ENCODE measurements around the gene LASP1NB.

Gene LASP1NB

GRCh38 chr17:38925263-38925995 is at the start of gene LASP1NB:
LASP1NB (plus strand) TSS chr17:38925614.
- Mint-ChIP-seq H3K4me3 (no peak within 1 kb of the TSS), H3K9me3 (no peaks in the 10 kb centered on the region), H3K4me1 (peaks cover 30% of the 10 kb centered on the region), H3K27me3 (no peaks in the 10 kb centered on the region), H3K36me3 (peaks cover 15% of the 10 kb centered on the region), H3K27ac (peak within 1 kb of the TSS; percentile 66)
- DNase-seq = peak; percentile 68
- CTCF ChIA-PET = interaction anchor here (0.6 to 3.8 kb wide), 12 partner anchors 8 to 319 kb away, joined by 3 to 13 read pairs (median 4); partner anchors contain the start of gene LASP1

GRCh38 chr17:38877130-38877851 is 48.1 kb upstream of the LASP1NB start:
- CTCF ChIA-PET = interaction anchor here (1.0 to 1.8 kb wide), 2 partner anchors 10 to 287 kb away, joined by 3 to 6 read pairs; no protein-coding TSS in a partner anchor
- Mint-ChIP-seq H3K4me1 (peaks cover 97% of the 10 kb centered on the region), H3K36me3 (peaks cover 49% of the 10 kb centered on the region), H3K27ac (peak overlapping the region; percentile 86), H3K9me3 (no peaks in the 10 kb centered on the region), H3K27me3 (no peaks in the 10 kb centered on the region), H3K4me3 (peak overlapping the region; percentile 44)
- DNase-seq = peak; percentile 72

- Mint-ChIP-seq H3K4me3 (peak overlapping the region; percentile 62), H3K36me3 (peaks cover 59% of the 10 kb centered on the region), H3K27me3 (no peaks in the 10 kb centered on the region), H3K4me1 (peaks cover 93% of the 10 kb centered on the region), H3K9me3 (no peaks in the 10 kb centered on the region), H3K27ac (peak overlapping the region; percentile 77)
- CTCF ChIA-PET = interaction anchor here (0.5 to 3.5 kb wide), 4 partner anchors 9 to 1684 kb away, joined by 3 to 14 read pairs (median 4); no protein-coding TSS in a partner anchor
- DNase-seq = peak; percentile 54
These were observed 45.3 kb upstream of the LASP1NB start for GRCh38 chr17:38879878-38880665.

- peaks cover 72% of the 10 kb centered on the region for H3K36me3 Mint-ChIP-seq
- peak overlapping the region; percentile 94 for H3K27ac Mint-ChIP-seq
- peaks cover 4% of the 10 kb centered on the region for H3K27me3 Mint-ChIP-seq
- DNase-seq = peak; percentile 56
- CTCF ChIA-PET = interaction anchor here (0.5 to 3.5 kb wide), 4 partner anchors 9 to 13 kb away, joined by 3 to 14 read pairs (median 6); no protein-coding TSS in a partner anchor
- H3K9me3 Mint-ChIP-seq = no peaks in the 10 kb centered on the region
- H3K4me3 Mint-ChIP-seq = peak overlapping the region; percentile 26
- peaks cover 94% of the 10 kb centered on the region for H3K4me1 Mint-ChIP-seq
These were observed 43.7 kb upstream of the LASP1NB start for GRCh38 chr17:38881600-38882191.

GRCh38 chr17:38882870-38883269 is 42.5 kb upstream of the LASP1NB start:
- Mint-ChIP-seq H3K4me3 (no peak overlapping the region), H3K36me3 (peaks cover 77% of the 10 kb centered on the region), H3K4me1 (peaks cover 91% of the 10 kb centered on the region), H3K9me3 (no peaks in the 10 kb centered on the region), H3K27ac (peak overlapping the region; percentile 94), H3K27me3 (peaks cover 4% of the 10 kb centered on the region)
- CTCF ChIA-PET = interaction anchor here (1.0 to 3.5 kb wide), 3 partner anchors 10 to 14 kb away, joined by 3 to 14 read pairs (median 8); partner anchors contain the start of gene LASP1
- DNase-seq = no peak

- Mint-ChIP-seq H3K36me3 (peaks cover 76% of the 10 kb centered on the region), H3K9me3 (no peaks in the 10 kb centered on the region), H3K4me3 (peak overlapping the region; percentile 56), H3K4me1 (peaks cover 91% of the 10 kb centered on the region), H3K27me3 (peaks cover 4% of the 10 kb centered on the region), H3K27ac (peak overlapping the region; percentile 94)
- CTCF ChIA-PET = interaction anchor here (0.7 to 1.9 kb wide), 3 partner anchors 11 to 14 kb away, joined by 3 to 7 read pairs (median 3); partner anchors contain the start of gene LASP1
- peak; percentile 56 for DNase-seq
These were observed 41.6 kb upstream of the LASP1NB start for GRCh38 chr17:38883592-38884526.

GRCh38 chr17:38885044-38885727 is 40.2 kb upstream of the LASP1NB start:
- Mint-ChIP-seq H3K4me1 (peaks cover 91% of the 10 kb centered on the region), H3K4me3 (peak overlapping the region; percentile 28), H3K27me3 (peaks cover 4% of the 10 kb centered on the region), H3K27ac (peak overlapping the region; percentile 67), H3K36me3 (peaks cover 79% of the 10 kb centered on the region), H3K9me3 (no peaks in the 10 kb centered on the region)
- CTCF ChIA-PET = interaction anchor here (1.3 to 2.1 kb wide), 3 partner anchors 13 to 40 kb away, joined by 4 to 7 read pairs (median 6); partner anchors contain the start of gene LASP1NB
- no peak for DNase-seq

- Mint-ChIP-seq H3K36me3 (peaks cover 77% of the 10 kb centered on the region), H3K27ac (peak overlapping the region; percentile 85), H3K27me3 (peaks cover 4% of the 10 kb centered on the region), H3K4me1 (peaks cover 91% of the 10 kb centered on the region), H3K9me3 (no peaks in the 10 kb centered on the region), H3K4me3 (peak overlapping the region; percentile 11)
- no peak for DNase-seq
- CTCF ChIA-PET = interaction anchor here (1.3 to 2.1 kb wide), 2 partner anchors 15 to 39 kb away, joined by 4 to 6 read pairs; partner anchors contain the start of gene LASP1NB
These were observed 39.4 kb upstream of the LASP1NB start for GRCh38 chr17:38885728-38886642.

- H3K36me3 Mint-ChIP-seq = peaks cover 75% of the 10 kb centered on the region
- H3K4me1 Mint-ChIP-seq = peaks cover 91% of the 10 kb centered on the region
These were observed 38.8 kb upstream of the LASP1NB start for GRCh38 chr17:38886643-38887010.

GRCh38 chr17:38888842-38889241 is 36.6 kb upstream of the LASP1NB start:
- H3K27ac Mint-ChIP-seq = peak overlapping the region; percentile 76
- H3K4me1 Mint-ChIP-seq = peaks cover 91% of the 10 kb centered on the region
- DNase-seq = no peak

More at GRCh38 chr17:38886643-38887010, 38.8 kb upstream of the LASP1NB start:
- Mint-ChIP-seq H3K27me3 (peaks cover 4% of the 10 kb centered on the region), H3K9me3 (no peaks in the 10 kb centered on the region), H3K4me3 (no peak overlapping the region), H3K27ac (no peak overlapping the region)
- CTCF ChIA-PET = interaction anchor here (1.1 to 2.1 kb wide), 3 partner anchors 9 to 39 kb away, joined by 3 to 6 read pairs (median 4); partner anchors contain the start of gene LASP1NB
- DNase-seq = no peak

GRCh38 chr17:38889745-38890409 is 35.5 kb upstream of the LASP1NB start:
- Mint-ChIP-seq H3K4me3 (peak overlapping the region; percentile 41), H3K36me3 (peaks cover 72% of the 10 kb centered on the region), H3K4me1 (peaks cover 92% of the 10 kb centered on the region), H3K27ac (peak overlapping the region; percentile 83), H3K27me3 (peaks cover 4% of the 10 kb centered on the region), H3K9me3 (no peaks in the 10 kb centered on the region)
- CTCF ChIA-PET = no interaction called here
- no peak for DNase-seq

More at GRCh38 chr17:38888842-38889241, 36.6 kb upstream of the LASP1NB start:
- H3K36me3 Mint-ChIP-seq = peaks cover 69% of the 10 kb centered on the region
- H3K9me3 Mint-ChIP-seq = no peaks in the 10 kb centered on the region
- no peak overlapping the region for H3K4me3 Mint-ChIP-seq
- peaks cover 4% of the 10 kb centered on the region for H3K27me3 Mint-ChIP-seq
- CTCF ChIA-PET = no interaction called here

Measured in activated naive CD4-positive, alpha-beta T cell treated with anti-CD3 and anti-CD28 coated beads, Interleukin-2, amount 10 ng/mL, durations not matched to agents 7 days and 5 days (primary cell).